RWPE2 (cell line): Measurements from ENCODE around the gene CTNND2.

ENCODE experiments used
- ATAC-seq: fragments of 200-7000 bp; cut with Tn5 transposase; 3 replicates; pipeline ENCODE4 v1.9.1; 2021; ENCODE audit warnings: low read depth
- DNase-seq: peaks from one replicate; pipeline ENCODE4 v3.0.0-alpha.2; 2020; ENCODE audit warnings: low spot score
- H3K27ac ChIP-seq: fragments of 450-650 bp; 2 replicates; pipeline ENCODE4 v1.5.1; 2017; ENCODE audit warnings: mild to moderate bottlenecking; ENCODE audit not compliant: poor library complexity, severe bottlenecking
- H3K27me3 ChIP-seq: fragments of 250-450 bp; sonication (Bioruptor Pico); 2 replicates; pipeline ENCODE4 v1.5.1; 2021; ENCODE audit warnings: mild to moderate bottlenecking, moderate library complexity; ENCODE audit not compliant: insufficient read depth, poor library complexity, severe bottlenecking
- H3K36me3 ChIP-seq: fragments of 250-450 bp; sonication (Bioruptor Pico); 2 replicates; pipeline ENCODE4 v1.5.1; 2020; ENCODE audit warnings: low read depth, mild to moderate bottlenecking, moderate library complexity
- H3K4me1 ChIP-seq: fragments of 250-450 bp; sonication (Bioruptor Pico); 2 replicates; pipeline ENCODE4 v1.5.1; 2021; ENCODE audit warnings: mild to moderate bottlenecking, moderate library complexity; ENCODE audit not compliant: insufficient read depth, poor library complexity, severe bottlenecking
- H3K4me3 ChIP-seq: fragments of 250-450 bp; sonication (Bioruptor Pico); 2 replicates; pipeline ENCODE4 v1.5.1; 2021; ENCODE audit warnings: mild to moderate bottlenecking, moderate library complexity; ENCODE audit not compliant: severe bottlenecking
- H3K9me3 ChIP-seq: fragments of 250-450 bp; sonication (Bioruptor Pico); 2 replicates; pipeline ENCODE4 v1.5.1; 2021; ENCODE audit warnings: mild to moderate bottlenecking, moderate library complexity; ENCODE audit not compliant: severe bottlenecking
- CTCF ChIP-seq: fragments of 450-650 bp; IDR thresholded peaks from one replicate; pipeline ENCODE4 v1.5.1; 2017; ENCODE audit warnings: mild to moderate bottlenecking, moderate library complexity; ENCODE audit not compliant: poor library complexity, severe bottlenecking

The CTNND2 gene

GRCh38 chr5:11385901-11386293, 518.3 kb downstream of the CTNND2 start:
- H3K27ac ChIP-seq, result no peak overlapping the region
- ATAC-seq, result no peak
- DNase-seq, result no peak
- no peaks in the 10 kb centered on the region for H3K9me3 ChIP-seq
- no peaks in the 10 kb centered on the region for H3K36me3 ChIP-seq
- TF ChIP-seq CTCF, result no peak
- no peak overlapping the region for H3K4me3 ChIP-seq
- peaks cover 78% of the 10 kb centered on the region for H3K27me3 ChIP-seq
- H3K4me1 ChIP-seq, result no peaks in the 10 kb centered on the region

- Histone ChIP-seq H3K4me3 (no peak overlapping the region), H3K27me3 (peaks cover 75% of the 10 kb centered on the region)
These were observed 518.9 kb downstream of the CTNND2 start for GRCh38 chr5:11385251-11385900.

GRCh38 chr5:11384441-11385250, 519.6 kb downstream of the CTNND2 start:
- H3K27me3 ChIP-seq, result peaks cover 79% of the 10 kb centered on the region
- DNase-seq (peak; percentile 64), ATAC-seq (peak; percentile 59)
- peak; percentile 4 for TF ChIP-seq CTCF
- H3K4me3 ChIP-seq, result no peak overlapping the region
- no peaks in the 10 kb centered on the region for H3K9me3 ChIP-seq
- no peak overlapping the region for H3K27ac ChIP-seq
- H3K36me3 ChIP-seq, result no peaks in the 10 kb centered on the region
- H3K4me1 ChIP-seq, result no peaks in the 10 kb centered on the region

More at GRCh38 chr5:11385251-11385900, 518.9 kb downstream of the CTNND2 start:
- ATAC-seq (peak; percentile 33; the same call in 1 of the 3 replicates), DNase-seq (no peak)
- Histone ChIP-seq H3K9me3 (no peaks in the 10 kb centered on the region), H3K27ac (no peak overlapping the region), H3K36me3 (no peaks in the 10 kb centered on the region), H3K4me1 (no peaks in the 10 kb centered on the region)
- TF ChIP-seq CTCF, result no peak

- ATAC-seq (no peak), DNase-seq (no peak)
- no peaks in the 10 kb centered on the region for H3K9me3 ChIP-seq
- H3K36me3 ChIP-seq, result no peaks in the 10 kb centered on the region
- no peaks in the 10 kb centered on the region for H3K4me1 ChIP-seq
- H3K27me3 ChIP-seq, result peaks cover 79% of the 10 kb centered on the region
- H3K4me3 ChIP-seq, result no peak overlapping the region
- H3K27ac ChIP-seq, result no peak overlapping the region
- TF ChIP-seq CTCF, result no peak
These were observed 520.6 kb downstream of the CTNND2 start for GRCh38 chr5:11383506-11384095.
